Duodenal mucosa (tissue), 2 donors: ENCODE data around the gene HPSE2.

Experiments used
- H3K27ac ChIP-seq: one replicate; pipeline ENCODE4 v1.7.0; 2013; ENCODE audit warnings: low read depth, low read length
- H3K27me3 ChIP-seq, 2 donors: one replicate each; pipeline ENCODE4 v1.7.0; 2013; ENCODE audit warnings: low read length in 2 of 2, control low read depth in 1 of 2; ENCODE audit not compliant: insufficient read depth in 2 of 2, control insufficient read depth in 1 of 2
- H3K36me3 ChIP-seq, 2 donors: one replicate each; pipeline ENCODE4 v1.7.0; 2013; ENCODE audit warnings: low read length in 2 of 2, control low read depth in 1 of 2; ENCODE audit not compliant: insufficient read depth in 2 of 2, control insufficient read depth in 1 of 2
- H3K4me1 ChIP-seq, 2 donors: one replicate each; pipeline ENCODE4 v1.7.0; 2013; ENCODE audit warnings: low read length in 2 of 2, control low read depth in 1 of 2; ENCODE audit not compliant: insufficient read depth in 2 of 2, control insufficient read depth in 1 of 2
- H3K4me3 ChIP-seq, 2 donors: one replicate each; pipeline ENCODE4 v1.7.0; 2013; ENCODE audit warnings: low read length in 2 of 2, low read depth in 1 of 2
- H3K9ac ChIP-seq, 2 donors: one replicate each; pipeline ENCODE4 v1.7.0; 2013; ENCODE audit warnings: low read length in 2 of 2, low read depth in 1 of 2
- H3K9me3 ChIP-seq, 2 donors: one replicate each; pipeline ENCODE4 v1.7.0; 2013; ENCODE audit warnings: low read length in 2 of 2, control low read depth in 1 of 2; ENCODE audit not compliant: control insufficient read depth in 1 of 2

HPSE2 gene

GRCh38 chr10:98417481-98417959 is 818.1 kb downstream of the HPSE2 start:
- H3K4me3 ChIP-seq, result no peak overlapping the region
- H3K27ac ChIP-seq, result no peak overlapping the region
- no peaks in the 10 kb centered on the region for H3K9me3 ChIP-seq

GRCh38 chr10:98416606-98417388 is 818.9 kb downstream of the HPSE2 start:
- H3K9ac ChIP-seq, result no peak overlapping the region
- no peak overlapping the region for H3K27ac ChIP-seq
- peaks cover 23 to 32% of the 10 kb centered on the region in 2 donors for H3K36me3 ChIP-seq

More at GRCh38 chr10:98417481-98417959, 818.1 kb downstream of the HPSE2 start:
- Histone ChIP-seq H3K4me1 (peaks cover 16 to 19% of the 10 kb centered on the region in 2 donors), H3K27me3 (no peaks in the 10 kb centered on the region), H3K36me3 (peaks cover 24 to 39% of the 10 kb centered on the region in 2 donors), H3K9ac (no peak overlapping the region)

GRCh38 chr10:98415731-98416119 is 819.9 kb downstream of the HPSE2 start:
- Histone ChIP-seq H3K9ac (no peak overlapping the region), H3K4me1 (peaks cover 16 to 19% of the 10 kb centered on the region in 2 donors), H3K36me3 (peaks cover 23 to 32% of the 10 kb centered on the region in 2 donors), H3K9me3 (no peaks in the 10 kb centered on the region), H3K27me3 (no peaks in the 10 kb centered on the region), H3K27ac (no peak overlapping the region), H3K4me3 (no peak overlapping the region)

More at GRCh38 chr10:98416606-98417388, 818.9 kb downstream of the HPSE2 start:
- Histone ChIP-seq H3K4me3 (no peak overlapping the region), H3K27me3 (no peaks in the 10 kb centered on the region), H3K9me3 (no peaks in the 10 kb centered on the region), H3K4me1 (peaks cover 16 to 19% of the 10 kb centered on the region in 2 donors)

GRCh38 chr10:98414932-98415730 is 820.5 kb downstream of the HPSE2 start, which contains the start of gene PYROXD2:
Gene PYROXD2, minus strand, starts transcription at chr10:98415182. Its CDS starts 47 bp downstream, at chr10:98415135.
- H3K36me3 ChIP-seq, result peaks cover 21 to 30% of the 10 kb centered on the region in 2 donors
- H3K9ac ChIP-seq, result peak within 1 kb of the TSS; percentile 58 to 60
- H3K27me3 ChIP-seq, result no peaks in the 10 kb centered on the region
- peak within 1 kb of the TSS; percentile 25 for H3K27ac ChIP-seq
- H3K4me1 ChIP-seq, result peaks cover 16 to 19% of the 10 kb centered on the region in 2 donors
- no peaks in the 10 kb centered on the region for H3K9me3 ChIP-seq
- peak within 1 kb of the TSS; percentile 73 to 82 for H3K4me3 ChIP-seq

- Histone ChIP-seq H3K9me3 (no peaks in the 10 kb centered on the region), H3K4me1 (peaks cover 16 to 19% of the 10 kb centered on the region in 2 donors), H3K9ac (peak overlapping the region; percentile 58 to 60), H3K27me3 (no peaks in the 10 kb centered on the region), H3K4me3 (peak overlapping the region; percentile 73 to 82), H3K36me3 (peaks cover 15 to 24% of the 10 kb centered on the region in 2 donors), H3K27ac (peak overlapping the region; percentile 25)
These were observed 821.1 kb downstream of the HPSE2 start for GRCh38 chr10:98414578-98414931.

- Histone ChIP-seq H3K9ac (no peak overlapping the region), H3K4me1 (peaks cover 16 to 19% of the 10 kb centered on the region in 2 donors), H3K36me3 (no peaks in the 10 kb centered on the region), H3K27ac (no peak overlapping the region), H3K9me3 (no peaks in the 10 kb centered on the region), H3K4me3 (no peak overlapping the region), H3K27me3 (no peaks in the 10 kb centered on the region)
These were observed 823.9 kb downstream of the HPSE2 start for GRCh38 chr10:98411768-98412167.

- H3K36me3 ChIP-seq, result no peaks in the 10 kb centered on the region
- no peaks in the 10 kb centered on the region for H3K9me3 ChIP-seq
- no peak overlapping the region for H3K27ac ChIP-seq
- peaks cover 16 to 19% of the 10 kb centered on the region in 2 donors for H3K4me1 ChIP-seq
- H3K9ac ChIP-seq, result no peak overlapping the region
- no peaks in the 10 kb centered on the region for H3K27me3 ChIP-seq
- no peak overlapping the region for H3K4me3 ChIP-seq
These were observed 824.5 kb downstream of the HPSE2 start for GRCh38 chr10:98411166-98411565.

- Histone ChIP-seq H3K27me3 (no peaks in the 10 kb centered on the region), H3K4me3 (no peak overlapping the region), H3K9ac (no peak overlapping the region), H3K36me3 (no peaks in the 10 kb centered on the region), H3K27ac (no peak overlapping the region), H3K4me1 (peaks cover 16 to 17% of the 10 kb centered on the region in 2 donors), H3K9me3 (no peaks in the 10 kb centered on the region)
These were observed 824.9 kb downstream of the HPSE2 start for GRCh38 chr10:98410759-98411158.

GRCh38 chr10:98410135-98410743 is 825.4 kb downstream of the HPSE2 start:
- Histone ChIP-seq H3K4me1 (peaks cover 12 to 13% of the 10 kb centered on the region in 2 donors), H3K4me3 (no peak overlapping the region), H3K9ac (no peak overlapping the region), H3K27ac (no peak overlapping the region), H3K27me3 (no peaks in the 10 kb centered on the region), H3K36me3 (no peaks in the 10 kb centered on the region), H3K9me3 (no peaks in the 10 kb centered on the region)
